Astrocyte of the cerebellum (primary cell): Measurements from ENCODE around the gene TREH.

Source experiments
- DNase-seq: peaks from one replicate; pipeline ENCODE4 v3.0.0-alpha.2; 2011; ENCODE audit warnings: low read depth
- H3K4me3 ChIP-seq: 2 replicates; pipeline ENCODE4 v1.5.1; 2011; ENCODE audit warnings: mild to moderate bottlenecking, low read depth, low read length, moderate library complexity
- CTCF ChIP-seq: IDR thresholded peaks from 2 replicates; pipeline ENCODE4 v1.5.1; 2012; ENCODE audit warnings: low read length, low read depth, moderate library complexity, mild to moderate bottlenecking; ENCODE audit errors: missing control alignments
- in situ Hi-C: cut with HindIII; loops from 2 replicates; pipeline ENCODE4 v1.10.0; 2017; ENCODE audit warnings: low sequenced_read_pairs

The TREH gene

GRCh38 chr11:118653684-118654390 lies 25.6 kb downstream of the TREH start:
- H3K4me3 ChIP-seq, result no peak overlapping the region

GRCh38 chr11:118652681-118653181 lies 26.7 kb downstream of the TREH start:
- no peak overlapping the region for H3K4me3 ChIP-seq
- no peak for TF ChIP-seq CTCF
- DNase-seq, result no peak
- in situ Hi-C loops, result no loop called here

More at GRCh38 chr11:118653684-118654390, 25.6 kb downstream of the TREH start:
- no peak for DNase-seq
- in situ Hi-C loops, result no loop called here
- TF ChIP-seq CTCF, result no peak

GRCh38 chr11:118651820-118652219 lies 27.6 kb downstream of the TREH start:
- H3K4me3 ChIP-seq, result no peak overlapping the region
- in situ Hi-C loops, result no loop called here
- TF ChIP-seq CTCF, result no peak
- DNase-seq, result no peak

GRCh38 chr11:118650366-118650765 lies 29.1 kb downstream of the TREH start:
- no peak for DNase-seq
- H3K4me3 ChIP-seq, result no peak overlapping the region
- TF ChIP-seq CTCF, result no peak
- in situ Hi-C loops, result no loop called here

DNA sequence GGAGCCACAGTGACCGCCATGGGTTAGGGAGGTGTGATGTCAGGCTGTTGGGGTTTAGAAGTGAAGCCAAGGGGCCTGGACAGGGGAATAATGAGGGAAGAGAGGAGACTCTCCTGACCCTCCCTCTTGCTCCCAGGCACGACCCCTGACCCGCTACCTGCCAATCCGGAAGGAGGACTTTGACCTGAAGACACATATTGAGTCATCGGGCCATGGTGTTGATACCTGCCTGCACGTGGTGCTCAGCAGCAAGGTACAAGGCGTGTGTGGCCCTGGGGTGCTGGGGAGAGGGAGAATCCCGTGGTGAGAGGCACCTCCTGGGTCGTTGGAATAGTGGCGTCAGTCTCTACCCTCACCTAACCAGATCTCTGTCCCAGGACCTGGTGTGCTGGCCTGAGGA lies 29.5 kb downstream of the TREH start:
- in situ Hi-C loops, result no loop called here
- no peak for TF ChIP-seq CTCF
- H3K4me3 ChIP-seq, result no peak overlapping the region
- no peak for DNase-seq

DNA sequence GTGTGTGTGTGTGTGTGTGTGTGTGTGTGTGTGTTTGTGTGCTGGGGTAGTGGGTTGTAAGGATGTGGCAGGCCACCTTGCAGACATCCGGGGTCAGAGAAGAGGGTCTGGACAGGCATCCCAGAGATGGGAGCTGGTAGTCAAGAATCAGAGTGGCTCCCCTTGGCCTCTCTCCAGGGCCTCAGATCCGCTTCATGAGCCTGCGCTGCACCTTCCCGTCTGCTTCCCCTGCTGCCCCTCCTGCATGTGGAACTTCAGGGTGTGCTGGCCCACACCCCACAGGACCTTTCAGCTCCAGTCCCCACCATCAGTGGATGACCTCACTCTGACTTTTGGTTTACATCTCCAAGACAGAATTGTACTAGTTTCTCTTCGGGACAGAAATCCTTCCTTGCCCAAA lies 31.2 kb downstream of the TREH start:
- in situ Hi-C loops, result no loop called here
- H3K4me3 ChIP-seq, result no peak overlapping the region
- no peak for TF ChIP-seq CTCF
- no peak for DNase-seq

GRCh38 chr11:118646393-118646792 lies 33.1 kb downstream of the TREH start:
- in situ Hi-C loops, result no loop called here

More at GRCh38 chr11:118646393-118646792, 33.1 kb downstream of the TREH start:
- no peak for TF ChIP-seq CTCF
- H3K4me3 ChIP-seq, result no peak overlapping the region
- no peak for DNase-seq
